Karpas-422 (cell line): Measurements from ENCODE around the gene ECE1. TPM values are rescaled to one million over a fixed set of nuclear protein-coding genes. Genes with fewer than 3 reads are reported as not detected.

ENCODE experiments used
- DNase-seq: peaks from one replicate; pipeline ENCODE4 v3.0.0-alpha.2; 2015
- H2AFZ ChIP-seq: fragments of 200-600 bp; sonication (generic); 2 replicates; pipeline ENCODE4 v1.6.1; 2014; ENCODE audit warnings: antibody characterized with exemption, low read length, mixed read lengths
- H3K27ac ChIP-seq: fragments of 200-600 bp; sonication (generic); 2 replicates; pipeline ENCODE4 v1.5.1; 2014; ENCODE audit warnings: mild to moderate bottlenecking, low read length, moderate library complexity
- H3K27me3 ChIP-seq: fragments of 200-600 bp; sonication (generic); 2 replicates; pipeline ENCODE4 v1.6.1; 2014; ENCODE audit warnings: low read length, mixed read lengths
- H3K36me3 ChIP-seq: fragments of 200-600 bp; sonication (generic); 2 replicates; pipeline ENCODE4 v1.6.1; 2014; ENCODE audit warnings: low read length, mixed read lengths; ENCODE audit not compliant: insufficient read depth
- H3K4me1 ChIP-seq: fragments of 200-600 bp; sonication (generic); 2 replicates; pipeline ENCODE4 v1.6.1; 2014; ENCODE audit warnings: mild to moderate bottlenecking, low read length, mixed read lengths
- H3K4me2 ChIP-seq: fragments of 200-600 bp; sonication (generic); 2 replicates; pipeline ENCODE4 v1.6.1; 2014; ENCODE audit warnings: low read length, low read depth, mild to moderate bottlenecking; ENCODE audit not compliant: poor library complexity, severe bottlenecking
- H3K4me3 ChIP-seq: fragments of 200-600 bp; sonication (generic); 2 replicates; pipeline ENCODE4 v1.5.1; 2014; ENCODE audit warnings: mild to moderate bottlenecking, antibody characterized with exemption, low read length, mixed read lengths
- H3K79me2 ChIP-seq: fragments of 200-600 bp; sonication (generic); 2 replicates; pipeline ENCODE4 v1.6.1; 2014; ENCODE audit warnings: mild to moderate bottlenecking, low read length, mixed read lengths
- H3K9ac ChIP-seq: fragments of 200-600 bp; sonication (generic); 2 replicates; pipeline ENCODE4 v1.6.0; 2014; ENCODE audit warnings: low read length
- H3K9me2 ChIP-seq: fragments of 200-600 bp; sonication (generic), shearing (Covaris generic); replicated peaks from 2 replicates; pipeline ENCODE4 v1.6.0; 2014; ENCODE audit warnings: mild to moderate bottlenecking, low read length, moderate library complexity; ENCODE audit not compliant: insufficient read depth
- H3K9me3 ChIP-seq: fragments of 300-700, 200-600 bp; sonication (generic); 2 replicates; pipeline ENCODE4 v1.6.1; 2014; ENCODE audit warnings: low read length, mixed read lengths
- H4K20me1 ChIP-seq: fragments of 200-600 bp; sonication (generic); 2 replicates; pipeline ENCODE4 v1.6.1; 2014; ENCODE audit warnings: mild to moderate bottlenecking, antibody characterized with exemption, low read length, low read depth; ENCODE audit not compliant: insufficient read depth
- total RNA-seq: library from RNA; depleted of rRNA; stranded (reverse); fragments of >200 nt; shearing (Covaris generic); gene quantifications from 2 replicates; pipeline ENCODE4 v1.2.3, GENCODE V29; 2014; ENCODE audit warnings: low replicate concordance

ECE1 gene
- total RNA-seq, 1 experiment from 2014 or later: 59.9 TPM

GRCh38 chr1:21257431-21258135 lies 32.7 kb downstream of the ECE1 start:
- Histone ChIP-seq H3K4me3 (no peak overlapping the region), H2AFZ (no peak overlapping the region), H3K9me3 (no peaks in the 10 kb centered on the region), H3K79me2 (no peaks in the 10 kb centered on the region), H3K36me3 (peaks cover 4% of the 10 kb centered on the region; the same call in 1 of the 2 replicates), H4K20me1 (peaks cover 17% of the 10 kb centered on the region; the same call in 1 of the 2 replicates), H3K27me3 (no peaks in the 10 kb centered on the region), H3K9ac (no peak overlapping the region), H3K27ac (no peak overlapping the region), H3K9me2 (no peaks in the 10 kb centered on the region), H3K4me2 (no peak overlapping the region), H3K4me1 (peaks cover 28% of the 10 kb centered on the region)
- no peak for DNase-seq

- Histone ChIP-seq H2AFZ (no peak overlapping the region), H3K79me2 (0 out of 2 replicates have a peak, but pooled peaks cover 2% of the 10 kb centered on the region), H3K36me3 (peaks cover 10% of the 10 kb centered on the region), H3K4me3 (no peak overlapping the region), H3K9me2 (no peaks in the 10 kb centered on the region), H3K27ac (no peak overlapping the region), H3K9ac (no peak overlapping the region), H3K27me3 (no peaks in the 10 kb centered on the region), H3K4me1 (peaks cover 28% of the 10 kb centered on the region), H4K20me1 (peaks cover 19% of the 10 kb centered on the region; the same call in 1 of the 2 replicates), H3K9me3 (no peaks in the 10 kb centered on the region), H3K4me2 (no peak overlapping the region)
- no peak for DNase-seq
Observed at GRCh38 chr1:21256776-21257175, 33.5 kb downstream of the ECE1 start.

GRCh38 chr1:21255943-21256320 lies 34.3 kb downstream of the ECE1 start:
- no peak for DNase-seq
- H3K79me2 ChIP-seq: 0 out of 2 replicates have a peak, but pooled peaks cover 5% of the 10 kb centered on the region
- no peaks in the 10 kb centered on the region for H3K27me3 ChIP-seq
- H3K4me2 ChIP-seq: no peak overlapping the region
- H3K9me3 ChIP-seq: no peaks in the 10 kb centered on the region
- H3K9me2 ChIP-seq: no peaks in the 10 kb centered on the region
- no peak overlapping the region for H3K4me3 ChIP-seq
- H3K27ac ChIP-seq: no peak overlapping the region; the same call in 1 of the 2 replicates
- H2AFZ ChIP-seq: no peak overlapping the region
- peaks cover 22% of the 10 kb centered on the region; the same call in 1 of the 2 replicates for H4K20me1 ChIP-seq
- no peak overlapping the region for H3K9ac ChIP-seq
- H3K36me3 ChIP-seq: peaks cover 15% of the 10 kb centered on the region
- peaks cover 28% of the 10 kb centered on the region for H3K4me1 ChIP-seq

GRCh38 chr1:21255284-21255942 lies 34.9 kb downstream of the ECE1 start:
- Histone ChIP-seq H3K36me3 (peaks cover 17% of the 10 kb centered on the region), H2AFZ (no peak overlapping the region), H3K4me1 (peaks cover 28% of the 10 kb centered on the region), H3K27me3 (no peaks in the 10 kb centered on the region), H3K9me2 (no peaks in the 10 kb centered on the region), H3K4me2 (peak overlapping the region; percentile 77), H3K9me3 (no peaks in the 10 kb centered on the region), H3K27ac (peak overlapping the region; percentile 96), H3K4me3 (no peak overlapping the region), H3K9ac (peak overlapping the region; percentile 55; the same call in 1 of the 2 replicates), H3K79me2 (0 out of 2 replicates have a peak, but pooled peaks cover 5% of the 10 kb centered on the region), H4K20me1 (peaks cover 22% of the 10 kb centered on the region; the same call in 1 of the 2 replicates)
- DNase-seq: peak; percentile 94

GRCh38 chr1:21254335-21254951 lies 35.8 kb downstream of the ECE1 start:
- peak overlapping the region; percentile 77 for H3K4me2 ChIP-seq
- H3K79me2 ChIP-seq: 0 out of 2 replicates have a peak, but pooled peaks cover 5% of the 10 kb centered on the region
- no peaks in the 10 kb centered on the region for H3K27me3 ChIP-seq
- no peaks in the 10 kb centered on the region for H3K9me3 ChIP-seq
- H3K27ac ChIP-seq: peak overlapping the region; percentile 96
- H4K20me1 ChIP-seq: peaks cover 14% of the 10 kb centered on the region; the same call in 1 of the 2 replicates
- H3K9ac ChIP-seq: peak overlapping the region; percentile 55
- H3K9me2 ChIP-seq: no peaks in the 10 kb centered on the region
- H3K4me1 ChIP-seq: peaks cover 28% of the 10 kb centered on the region
- DNase-seq: no peak
- H3K4me3 ChIP-seq: peak overlapping the region; percentile 42; the same call in 1 of the 2 replicates
- H3K36me3 ChIP-seq: peaks cover 22% of the 10 kb centered on the region
- no peak overlapping the region for H2AFZ ChIP-seq

GRCh38 chr1:21251773-21252471 lies 38.3 kb downstream of the ECE1 start:
- Histone ChIP-seq H3K4me1 (peaks cover 28% of the 10 kb centered on the region), H3K79me2 (0 out of 2 replicates have a peak, but pooled peaks cover 5% of the 10 kb centered on the region), H4K20me1 (peaks cover 14% of the 10 kb centered on the region; the same call in 1 of the 2 replicates), H3K4me2 (no peak overlapping the region), H3K9me2 (no peaks in the 10 kb centered on the region), H3K36me3 (peaks cover 18% of the 10 kb centered on the region), H2AFZ (no peak overlapping the region), H3K9ac (no peak overlapping the region), H3K4me3 (no peak overlapping the region), H3K9me3 (no peaks in the 10 kb centered on the region), H3K27me3 (no peaks in the 10 kb centered on the region), H3K27ac (no peak overlapping the region)
- DNase-seq: no peak

- Histone ChIP-seq H4K20me1 (peaks cover 14% of the 10 kb centered on the region; the same call in 1 of the 2 replicates), H3K27me3 (no peaks in the 10 kb centered on the region), H3K9me2 (no peaks in the 10 kb centered on the region), H3K27ac (no peak overlapping the region), H3K36me3 (peaks cover 26% of the 10 kb centered on the region), H3K4me1 (peaks cover 18% of the 10 kb centered on the region), H3K9ac (no peak overlapping the region), H3K9me3 (no peaks in the 10 kb centered on the region), H3K79me2 (0 out of 2 replicates have a peak, but pooled peaks cover 5% of the 10 kb centered on the region), H3K4me3 (no peak overlapping the region), H3K4me2 (no peak overlapping the region), H2AFZ (no peak overlapping the region)
- no peak for DNase-seq
Observed at GRCh38 chr1:21249940-21250493, 40.2 kb downstream of the ECE1 start.
